ENCODE measurements around the gene GPHN.

DNA sequence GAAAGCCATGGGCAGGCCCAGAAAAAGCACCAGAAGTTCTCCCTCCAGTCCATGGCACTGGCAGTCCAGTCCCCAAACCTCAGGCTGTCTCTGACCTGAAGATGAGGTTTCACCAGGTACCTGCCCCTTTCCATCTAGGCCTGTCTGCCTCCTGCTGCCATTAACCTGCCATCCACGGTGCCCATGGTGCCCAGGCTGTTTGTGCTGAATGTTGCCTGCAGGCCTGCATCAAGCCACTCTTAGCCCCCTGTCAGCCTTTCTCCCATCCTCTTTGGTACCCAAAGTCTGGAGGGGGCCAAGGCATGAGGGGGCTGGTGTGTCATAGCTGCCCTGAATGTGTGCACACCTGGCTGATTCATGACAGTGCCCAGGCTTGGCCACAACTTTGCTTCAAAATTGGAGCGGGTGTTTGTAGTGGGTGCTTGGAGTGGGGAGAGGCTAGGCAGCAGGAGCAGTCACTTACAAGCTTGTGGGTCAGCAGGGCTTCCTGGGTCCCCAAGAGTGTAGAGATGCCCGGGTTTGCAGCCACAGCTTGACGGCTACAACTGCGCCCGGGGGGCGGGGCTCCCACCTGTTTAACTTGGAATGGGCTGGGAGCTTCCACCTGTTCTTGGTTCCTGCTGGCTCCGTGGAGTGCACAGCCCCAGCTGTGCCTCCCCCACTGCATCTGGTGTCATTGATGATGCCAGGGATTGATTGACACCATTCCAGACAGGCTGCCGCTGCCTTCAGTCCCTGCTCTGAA lies 88.5 kb downstream of the GPHN start:
- TF ChIP-seq, protein P1, sequence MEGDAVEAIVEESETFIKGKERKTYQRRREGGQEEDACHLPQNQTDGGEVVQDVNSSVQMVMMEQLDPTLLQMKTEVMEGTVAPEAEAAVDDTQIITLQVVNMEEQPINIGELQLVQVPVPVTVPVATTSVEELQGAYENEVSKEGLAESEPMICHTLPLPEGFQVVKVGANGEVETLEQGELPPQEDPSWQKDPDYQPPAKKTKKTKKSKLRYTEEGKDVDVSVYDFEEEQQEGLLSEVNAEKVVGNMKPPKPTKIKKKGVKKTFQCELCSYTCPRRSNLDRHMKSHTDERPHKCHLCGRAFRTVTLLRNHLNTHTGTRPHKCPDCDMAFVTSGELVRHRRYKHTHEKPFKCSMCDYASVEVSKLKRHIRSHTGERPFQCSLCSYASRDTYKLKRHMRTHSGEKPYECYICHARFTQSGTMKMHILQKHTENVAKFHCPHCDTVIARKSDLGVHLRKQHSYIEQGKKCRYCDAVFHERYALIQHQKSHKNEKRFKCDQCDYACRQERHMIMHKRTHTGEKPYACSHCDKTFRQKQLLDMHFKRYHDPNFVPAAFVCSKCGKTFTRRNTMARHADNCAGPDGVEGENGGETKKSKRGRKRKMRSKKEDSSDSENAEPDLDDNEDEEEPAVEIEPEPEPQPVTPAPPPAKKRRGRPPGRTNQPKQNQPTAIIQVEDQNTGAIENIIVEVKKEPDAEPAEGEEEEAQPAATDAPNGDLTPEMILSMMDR (IDR thresholded peaks at IDR 0.05; ENCODE audit: extremely low read depth in 1 of 2, insufficient read depth in 1 of 2, low read depth in 1 of 2, low read length in 2 of 2) = no peak
- TF ChIP-seq POLR2A (IDR thresholded peaks at IDR 0.05; ENCODE audit: low read depth, low read length) = no peak
- no peak for TF ChIP-seq POLR2AphosphoS5 (IDR thresholded peaks at IDR 0.05; ENCODE audit: insufficient read depth, low read depth, low read length)
- TF ChIP-seq GATA2 (IDR thresholded peaks at IDR 0.05; ENCODE audit: insufficient read depth, insufficient read length, low read depth, low read length) = no peak
- TF ChIP-seq EZH2 (IDR thresholded peaks at IDR 0.05; ENCODE audit: borderline replicate concordance, low read depth, low read length, severe bottlenecking) = no peak
- TF ChIP-seq, protein P2, sequence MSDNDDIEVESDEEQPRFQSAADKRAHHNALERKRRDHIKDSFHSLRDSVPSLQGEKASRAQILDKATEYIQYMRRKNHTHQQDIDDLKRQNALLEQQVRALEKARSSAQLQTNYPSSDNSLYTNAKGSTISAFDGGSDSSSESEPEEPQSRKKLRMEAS (IDR thresholded peaks at IDR 0.05; ENCODE audit: insufficient read depth, insufficient read length) = no peak
